Hematopoietic multipotent progenitor cell treated with erythropoietin and hydrocortisone succinate and interleukin-3 and kit ligand, for 4 days (in vitro differentiated cells): ENCODE results near the gene POLR1G.
"Not testable (repeated sequence)": the region's sequence is repeated elsewhere in the genome, so short reads cannot be mapped to it uniquely, and the experiment has no call there.

ENCODE experiments used
- DNase-seq: peaks from one replicate; pipeline ENCODE4 v3.0.0-alpha.2; 2015

The POLR1G gene

GRCh38 chr19:45400192-45400591 is 6.3 kb upstream of the POLR1G start:
- no peak for DNase-seq

GRCh38 chr19:45401815-45402214 is 4.6 kb upstream of the POLR1G start:
- DNase-seq: no peak

- peak; percentile 70 for DNase-seq
Observed at GRCh38 chr19:45402298-45403061, 4.0 kb upstream of the POLR1G start.

GRCh38 chr19:45403272-45403671 is 3.2 kb upstream of the POLR1G start:
- DNase-seq: no peak

DNA sequence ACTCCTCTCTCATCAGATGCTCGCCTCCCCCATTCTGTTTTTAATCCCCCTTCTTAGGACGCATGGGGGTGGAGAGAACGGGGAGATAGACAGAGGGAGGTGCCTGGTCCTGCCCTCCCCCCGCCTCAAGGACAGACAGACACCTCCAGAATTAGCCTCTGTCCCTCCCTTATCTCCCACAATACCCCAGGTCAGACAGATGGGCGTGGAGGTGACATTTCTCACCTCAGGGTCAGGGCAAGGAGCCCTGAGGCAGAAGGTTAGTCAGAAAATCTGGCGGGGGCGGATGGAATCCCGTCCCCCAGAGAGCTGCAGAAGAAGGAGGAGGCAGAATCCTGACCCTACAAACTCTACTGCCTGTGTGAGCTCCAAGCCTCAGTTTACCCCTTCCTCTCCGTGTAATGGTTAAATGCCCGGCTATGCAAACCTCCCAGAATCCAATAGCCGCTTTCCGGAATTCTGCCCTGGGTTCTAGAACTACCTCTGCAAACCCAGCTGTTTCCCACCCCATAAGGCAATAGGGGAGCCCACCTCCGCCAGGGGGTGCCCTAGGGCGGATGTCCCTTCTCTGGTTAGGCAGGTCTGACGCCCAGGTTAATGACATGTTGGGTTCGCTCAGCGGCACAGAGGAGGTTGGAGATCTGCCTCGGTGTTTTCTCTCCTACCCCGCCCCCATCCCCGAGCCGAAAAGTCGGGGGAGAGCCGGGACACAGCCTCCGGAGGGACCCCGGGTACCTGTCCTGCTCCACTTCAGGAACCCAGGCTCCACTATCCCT is 2.5 kb upstream of the POLR1G start:
- DNase-seq: peak; percentile 79

DNA sequence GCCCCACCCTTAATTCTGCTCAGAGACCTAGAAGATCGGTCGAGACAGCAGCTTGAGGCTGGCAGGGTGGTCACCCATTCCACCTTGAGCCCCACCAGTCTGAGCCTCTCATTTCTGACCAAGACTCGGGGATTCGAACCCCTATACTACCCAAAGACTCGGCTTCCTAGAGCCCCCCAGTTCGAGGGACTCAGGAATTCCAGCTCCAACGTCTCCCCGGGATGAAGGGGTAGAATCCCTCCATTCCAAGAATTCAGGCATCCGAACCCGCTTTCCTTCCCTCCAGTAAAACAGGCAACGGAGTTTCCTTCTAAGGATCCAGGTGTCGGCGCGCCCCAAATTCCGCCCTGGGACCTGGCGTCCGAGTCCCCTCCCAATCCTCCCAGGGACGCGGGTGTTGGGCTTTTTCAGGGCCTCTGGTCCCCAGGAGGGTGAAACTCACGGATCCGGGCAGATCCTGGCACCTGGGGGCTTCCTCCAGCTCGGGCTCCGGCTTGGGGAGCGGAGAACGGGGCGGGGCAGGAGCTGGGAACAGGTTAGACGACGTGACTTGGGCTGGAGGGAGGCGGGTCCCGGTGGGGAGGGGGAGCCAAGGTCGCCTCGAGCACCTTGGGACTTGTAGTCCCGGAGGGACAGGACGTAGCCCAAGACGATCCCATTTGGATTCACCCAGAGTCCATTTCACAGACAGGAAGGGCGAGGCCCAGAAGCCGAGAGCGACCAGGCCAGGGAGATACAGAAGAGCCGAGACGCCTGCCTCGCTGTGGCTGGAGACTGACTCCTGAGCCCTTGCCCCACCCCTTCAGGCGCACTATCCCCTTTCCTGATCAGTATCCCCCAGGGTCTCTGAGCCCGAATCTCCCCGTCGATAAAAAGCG is 1.6 kb upstream of the POLR1G start, which contains the start of gene PPP1R13L:
TSS of gene PPP1R13L (minus strand) at position 513 of the 878 bp plus-strand sequence. CDS start 6,751 bp downstream, outside the sequence.
- peak; percentile 75 for DNase-seq

- peak; percentile 94 for DNase-seq
Observed at GRCh38 chr19:45405435-45406225, 814 bp upstream of the POLR1G start.

DNA sequence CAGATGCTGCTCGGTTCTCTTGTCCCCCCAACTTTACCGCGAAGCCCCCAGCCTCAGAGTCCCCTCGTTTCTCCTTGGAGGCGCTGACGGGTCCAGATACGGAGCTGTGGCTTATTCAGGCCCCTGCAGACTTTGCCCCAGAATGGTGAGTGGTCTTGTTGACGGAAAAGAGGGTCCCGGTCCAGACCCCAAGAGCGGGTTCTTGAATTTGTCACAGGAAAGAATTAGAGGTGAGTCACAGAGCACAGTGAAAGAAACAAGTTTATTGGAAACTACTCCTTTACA is 589 bp downstream of the POLR1G start:
- no peak for DNase-seq

GRCh38 chr19:45407585-45407984 is 1.1 kb downstream of the POLR1G start:
- DNase-seq: not testable (repeated sequence)

- DNase-seq: no peak
Observed at GRCh38 chr19:45408121-45408520, 1.7 kb downstream of the POLR1G start.

DNA sequence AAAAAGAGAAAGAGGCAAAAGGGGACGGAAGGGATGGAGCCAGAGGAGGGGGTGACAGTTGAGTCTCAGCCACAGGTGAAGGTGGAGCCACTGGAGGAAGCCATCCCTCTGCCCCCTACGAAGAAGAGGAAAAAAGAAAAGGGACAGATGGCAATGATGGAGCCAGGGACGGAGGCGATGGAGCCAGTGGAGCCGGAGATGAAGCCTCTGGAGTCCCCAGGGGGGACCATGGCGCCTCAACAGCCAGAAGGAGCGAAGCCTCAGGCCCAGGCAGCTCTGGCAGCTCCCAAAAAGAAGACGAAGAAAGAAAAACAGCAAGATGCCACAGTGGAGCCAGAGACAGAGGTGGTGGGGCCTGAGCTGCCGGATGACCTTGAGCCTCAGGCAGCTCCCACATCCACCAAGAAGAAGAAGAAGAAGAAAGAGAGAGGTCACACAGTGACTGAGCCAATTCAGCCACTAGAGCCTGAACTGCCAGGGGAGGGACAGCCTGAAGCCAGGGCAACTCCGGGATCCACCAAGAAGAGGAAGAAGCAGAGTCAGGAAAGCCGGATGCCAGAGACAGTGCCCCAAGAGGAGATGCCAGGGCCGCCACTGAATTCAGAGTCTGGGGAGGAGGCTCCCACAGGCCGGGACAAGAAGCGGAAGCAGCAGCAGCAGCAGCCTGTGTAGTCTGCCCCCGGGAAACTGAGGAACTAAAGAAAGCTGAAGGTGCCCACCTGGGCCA is 2.5 kb downstream of the POLR1G start:
- no peak for DNase-seq

- DNase-seq: no peak
Observed at GRCh38 chr19:45409557-45409920, 3.1 kb downstream of the POLR1G start.

DNA sequence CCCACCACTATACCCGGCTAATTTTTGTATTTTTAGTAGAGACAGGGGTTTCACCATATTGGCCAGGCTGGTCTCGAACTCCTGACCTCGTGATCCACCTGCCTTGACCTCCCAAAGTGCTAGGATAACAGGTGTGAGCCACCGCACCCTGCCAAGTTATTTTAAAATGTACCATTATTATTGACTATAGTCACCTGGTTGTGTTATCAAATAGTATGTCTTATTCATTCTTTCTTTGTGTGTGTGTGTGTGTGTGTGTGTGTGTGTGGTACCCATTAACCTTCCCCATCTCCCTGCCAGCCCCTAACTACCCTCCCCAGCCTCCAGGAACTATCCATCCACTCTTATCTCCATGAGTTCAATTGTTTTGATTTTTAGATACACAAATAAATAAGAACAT is 3.9 kb downstream of the POLR1G start:
- not testable (repeated sequence) for DNase-seq

- DNase-seq: no peak
Observed at GRCh38 chr19:45413497-45413896, 7.1 kb downstream of the POLR1G start.

DNA sequence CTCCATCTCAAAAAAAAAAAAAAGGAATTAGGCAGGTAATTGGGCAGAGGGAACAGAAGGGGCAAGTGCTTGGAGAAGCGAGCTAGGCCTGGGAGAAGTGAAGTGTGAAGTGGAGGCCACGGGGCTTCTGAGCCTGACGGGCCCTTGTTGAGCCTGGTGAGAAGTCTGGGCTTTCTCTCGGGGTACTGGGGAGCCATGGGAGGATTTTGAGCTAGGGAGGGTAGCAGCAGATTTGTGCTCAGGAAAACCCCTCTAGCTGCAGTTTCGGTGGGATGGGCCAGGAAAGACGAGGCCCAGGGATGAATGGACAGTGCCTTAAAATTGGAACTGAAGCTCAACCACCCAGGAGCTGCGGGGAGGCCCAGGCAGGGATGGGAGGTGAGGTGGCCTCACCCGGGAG is 8.0 kb downstream of the POLR1G start:
- no peak for DNase-seq

DNA sequence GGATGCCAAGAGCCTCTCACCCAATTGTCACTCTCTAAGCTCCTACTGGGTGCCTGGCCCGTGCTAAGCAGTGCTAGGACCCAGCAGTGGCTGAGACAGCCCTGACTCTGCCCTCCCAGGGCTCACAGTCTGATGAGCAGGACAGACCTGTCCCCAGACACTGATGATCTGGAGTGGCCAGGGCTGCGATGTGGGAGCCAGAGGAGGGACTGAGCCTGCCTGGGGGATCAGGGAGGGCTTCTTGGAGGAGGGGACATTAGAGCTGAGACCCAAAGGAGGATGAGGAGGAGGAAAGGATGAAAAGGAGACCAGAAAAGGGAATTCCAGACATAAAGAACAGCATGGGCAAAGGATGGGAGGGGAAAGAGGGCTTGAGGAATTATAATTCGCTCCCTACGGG is 10.7 kb downstream of the POLR1G start:
- no peak for DNase-seq

- DNase-seq: no peak
Observed at GRCh38 chr19:45418802-45419201, 12.4 kb downstream of the POLR1G start.

DNA sequence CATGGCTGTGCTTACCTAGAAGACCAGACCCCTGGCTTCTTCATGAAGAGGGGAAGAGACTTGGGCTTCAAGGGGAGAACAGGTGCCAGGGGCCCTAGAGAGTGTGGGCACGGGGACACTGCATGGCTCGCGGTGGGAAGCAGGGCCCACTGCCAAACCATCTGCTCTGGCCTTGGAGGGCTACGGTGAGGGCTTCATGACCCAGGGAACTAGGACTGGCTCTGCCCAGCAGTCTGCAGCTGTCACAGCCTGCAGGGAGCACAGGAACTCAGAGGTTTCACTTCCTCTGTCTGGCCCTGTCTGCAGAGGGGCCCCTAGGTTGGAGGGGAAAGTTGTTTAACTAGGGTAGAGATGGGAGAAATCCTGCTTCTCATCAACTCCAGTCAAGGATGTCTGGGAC is 13.0 kb downstream of the POLR1G start:
- DNase-seq: peak; percentile 62

GRCh38 chr19:45419895-45420294 is 13.5 kb downstream of the POLR1G start:
- no peak for DNase-seq

DNA sequence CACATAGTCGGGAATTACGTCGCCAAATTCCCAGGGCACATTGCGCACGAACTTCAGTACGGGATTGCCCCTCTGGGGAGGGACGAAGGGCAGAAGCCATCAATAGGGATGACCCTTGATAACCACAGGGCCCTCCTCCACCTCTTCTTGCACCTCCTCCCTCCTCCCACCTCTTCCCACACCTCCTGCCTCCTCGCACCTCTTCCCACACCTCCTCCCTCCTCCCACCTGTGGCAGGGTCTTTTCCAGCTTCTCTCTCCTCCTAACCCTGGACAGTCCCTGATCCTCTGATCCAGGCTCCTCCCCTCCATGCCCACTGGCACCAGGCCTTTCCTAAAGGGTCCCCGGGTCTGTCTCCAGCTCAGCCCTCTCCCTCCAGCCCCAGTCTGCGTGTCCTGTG is 13.9 kb downstream of the POLR1G start:
- DNase-seq: no peak

- DNase-seq: no peak
Observed at GRCh38 chr19:45420871-45421270, 14.4 kb downstream of the POLR1G start.

DNA sequence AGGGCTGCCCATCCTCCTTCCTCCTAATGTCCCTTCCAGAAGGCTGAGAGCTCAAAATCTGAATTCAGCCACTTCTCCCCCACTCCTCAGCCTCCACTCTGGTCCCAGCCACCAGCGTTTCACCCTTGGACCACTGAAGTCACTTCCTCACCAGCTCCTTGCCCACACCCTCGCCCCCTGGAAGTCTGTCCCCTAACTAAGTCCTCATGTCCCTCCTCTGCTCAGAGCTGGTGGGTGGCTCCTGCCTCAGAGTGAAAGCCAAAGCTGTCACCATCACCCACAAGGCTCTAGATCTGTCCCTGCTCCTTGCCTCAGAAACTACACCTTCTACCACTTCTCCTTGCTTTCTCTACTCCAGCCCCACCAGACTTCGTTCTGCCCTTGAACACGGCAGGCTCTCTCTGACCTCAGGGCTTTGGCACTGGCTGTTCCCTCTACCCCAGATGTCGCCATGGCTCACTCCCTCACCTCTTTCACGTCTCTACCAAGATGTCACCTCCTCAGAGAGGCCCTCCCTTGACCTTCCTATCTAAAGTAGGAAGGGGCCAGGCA is 15.6 kb downstream of the POLR1G start:
- DNase-seq: no peak
